ENCODE measurements around the gene OR52A5.

OR52A5 gene

GRCh38 chr11:5136261-5136660, 1.9 kb downstream of the OR52A5 start:
- intact Hi-C loops (cut with DNase I; ENCODE audit: low total_unique reads): no loop called here

GRCh38 chr11:5131584-5132335, 6.4 kb downstream of the OR52A5 start:
- intact Hi-C loops (cut with DNase I; ENCODE audit: low total_unique reads): no loop called here
- Histone ChIP-seq H3K4me3 (no peak overlapping the region), H3K4me1 (no peaks in the 10 kb centered on the region), H3K27me3 (no peaks in the 10 kb centered on the region), H3K36me3 (no peaks in the 10 kb centered on the region), H3K27ac (no peak overlapping the region), H3K9me3 (no peaks in the 10 kb centered on the region)
- no peak for DNase-seq
- no peak for TF ChIP-seq CTCF (IDR thresholded peaks at IDR 0.05)

More at GRCh38 chr11:5136261-5136660, 1.9 kb downstream of the OR52A5 start:
- no peaks in the 10 kb centered on the region for H3K36me3 ChIP-seq
- H3K4me1 ChIP-seq: no peaks in the 10 kb centered on the region
- H3K9me3 ChIP-seq: no peaks in the 10 kb centered on the region
- DNase-seq: no peak
- no peak overlapping the region for H3K27ac ChIP-seq
- H3K27me3 ChIP-seq: no peaks in the 10 kb centered on the region
- no peak overlapping the region for H3K4me3 ChIP-seq
- TF ChIP-seq CTCF (IDR thresholded peaks at IDR 0.05): no peak

GRCh38 chr11:5129457-5129877, 8.7 kb downstream of the OR52A5 start:
- no peak for TF ChIP-seq CTCF (IDR thresholded peaks at IDR 0.05)
- Histone ChIP-seq H3K4me1 (no peaks in the 10 kb centered on the region), H3K36me3 (no peaks in the 10 kb centered on the region), H3K9me3 (no peaks in the 10 kb centered on the region), H3K4me3 (no peak overlapping the region), H3K27ac (no peak overlapping the region), H3K27me3 (no peaks in the 10 kb centered on the region)
- intact Hi-C loops (cut with DNase I; ENCODE audit: low total_unique reads): no loop called here
- DNase-seq: no peak

- DNase-seq: no peak
- no peaks in the 10 kb centered on the region for H3K36me3 ChIP-seq
Observed at GRCh38 chr11:5124891-5125620, 13.1 kb downstream of the OR52A5 start.

More at GRCh38 chr11:5124891-5125620, 13.1 kb downstream of the OR52A5 start:
- Histone ChIP-seq H3K4me3 (no peak overlapping the region), H3K27me3 (no peaks in the 10 kb centered on the region), H3K4me1 (no peaks in the 10 kb centered on the region), H3K9me3 (no peaks in the 10 kb centered on the region), H3K27ac (no peak overlapping the region)
- TF ChIP-seq CTCF (IDR thresholded peaks at IDR 0.05): no peak
- intact Hi-C loops (cut with DNase I; ENCODE audit: low total_unique reads): loop anchor here (1.0 kb wide), 1 partner anchor 30 kb away; no protein-coding TSS in a partner anchor

Measured in tibial artery (tissue), 4 donors.